ENCODE measurements around the gene PAK5. TPM values are rescaled to one million over a fixed set of nuclear protein-coding genes. Genes with fewer than 3 reads are reported as not detected.

The PAK5 gene
- total RNA-seq, 4 donors from 2014 or later = 0.05 to 6.6 (median 0.54) TPM; not detected in 1

DNA sequence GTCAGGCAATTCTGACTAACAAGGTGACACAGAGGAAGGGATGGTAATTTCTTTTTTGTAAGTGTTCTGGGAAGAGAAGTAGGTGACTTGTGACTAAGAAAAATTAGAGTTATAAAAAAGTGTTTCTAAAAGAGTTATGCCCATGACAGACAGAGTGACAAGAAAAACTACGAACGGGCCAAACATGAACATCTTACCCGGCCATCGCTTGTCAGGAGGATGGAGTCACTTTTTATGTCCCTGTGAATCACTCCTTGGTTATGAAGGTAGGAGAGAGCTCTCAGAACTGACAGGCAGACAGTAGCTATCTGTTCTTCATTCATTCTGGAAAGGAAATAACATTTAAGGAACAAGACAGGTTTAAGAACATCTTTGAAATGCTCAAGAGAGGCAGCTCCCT is 281.5 kb downstream of the PAK5 start:
- H3K4me1 ChIP-seq = no peaks in the 10 kb centered on the region
- no peak overlapping the region for H3K27ac ChIP-seq
- no peak for TF ChIP-seq POLR2A (IDR thresholded peaks at IDR 0.05)
- TF ChIP-seq, protein P1, sequence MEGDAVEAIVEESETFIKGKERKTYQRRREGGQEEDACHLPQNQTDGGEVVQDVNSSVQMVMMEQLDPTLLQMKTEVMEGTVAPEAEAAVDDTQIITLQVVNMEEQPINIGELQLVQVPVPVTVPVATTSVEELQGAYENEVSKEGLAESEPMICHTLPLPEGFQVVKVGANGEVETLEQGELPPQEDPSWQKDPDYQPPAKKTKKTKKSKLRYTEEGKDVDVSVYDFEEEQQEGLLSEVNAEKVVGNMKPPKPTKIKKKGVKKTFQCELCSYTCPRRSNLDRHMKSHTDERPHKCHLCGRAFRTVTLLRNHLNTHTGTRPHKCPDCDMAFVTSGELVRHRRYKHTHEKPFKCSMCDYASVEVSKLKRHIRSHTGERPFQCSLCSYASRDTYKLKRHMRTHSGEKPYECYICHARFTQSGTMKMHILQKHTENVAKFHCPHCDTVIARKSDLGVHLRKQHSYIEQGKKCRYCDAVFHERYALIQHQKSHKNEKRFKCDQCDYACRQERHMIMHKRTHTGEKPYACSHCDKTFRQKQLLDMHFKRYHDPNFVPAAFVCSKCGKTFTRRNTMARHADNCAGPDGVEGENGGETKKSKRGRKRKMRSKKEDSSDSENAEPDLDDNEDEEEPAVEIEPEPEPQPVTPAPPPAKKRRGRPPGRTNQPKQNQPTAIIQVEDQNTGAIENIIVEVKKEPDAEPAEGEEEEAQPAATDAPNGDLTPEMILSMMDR (IDR thresholded peaks at IDR 0.05) = no peak
- no peak for TF ChIP-seq POLR2AphosphoS5 (IDR thresholded peaks at IDR 0.05)
- no peak for TF ChIP-seq EP300 (IDR thresholded peaks at IDR 0.05)
- WGBS, 2 donors (ENCODE audit: low coverage in 1 of 2) = 82 to 83% methylated on average over 2 to 4 of the region's 4 CpGs
- peaks cover 0 to 10% (median 2%) of the 10 kb centered on the region in 3 donors for H3K9me3 ChIP-seq
- no peaks in the 10 kb centered on the region for H3K36me3 ChIP-seq
- H3K4me3 ChIP-seq = no peak overlapping the region
- ATAC-seq = no peak
- peaks cover 8% of the 10 kb centered on the region for H3K27me3 ChIP-seq

DNA sequence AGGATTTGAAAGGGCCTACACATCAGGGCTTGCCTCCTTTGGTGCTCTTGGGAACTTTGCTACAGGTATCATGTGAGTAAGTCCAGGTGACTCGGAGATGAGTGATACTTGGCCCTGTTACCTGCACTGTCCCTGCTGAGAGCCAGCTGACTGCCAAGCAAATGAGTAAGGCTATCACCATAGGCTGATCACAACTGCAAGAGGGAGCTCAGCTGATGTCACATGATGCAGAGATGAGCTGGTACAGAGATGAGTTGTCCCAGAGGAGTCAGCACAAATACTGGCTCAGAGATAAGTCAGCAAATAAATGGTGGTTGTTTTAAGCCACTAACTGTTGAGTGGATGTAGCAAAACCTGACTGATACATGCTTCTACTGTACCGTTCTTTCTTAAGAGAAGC is 283.1 kb downstream of the PAK5 start:
- WGBS, 2 donors (ENCODE audit: low coverage in 1 of 2) = 89 to 96% methylated on average over 1 of the region's 2 CpGs
- Histone ChIP-seq H3K4me3 (no peak overlapping the region), H3K4me1 (no peaks in the 10 kb centered on the region), H3K9me3 (peaks cover 0 to 10% (median 0%) of the 10 kb centered on the region in 3 donors), H3K27me3 (peaks cover 8% of the 10 kb centered on the region), H3K27ac (no peak overlapping the region), H3K36me3 (no peaks in the 10 kb centered on the region)
- no peak for ATAC-seq
- no peak for TF ChIP-seq POLR2A (IDR thresholded peaks at IDR 0.05)
- TF ChIP-seq, protein P1 (IDR thresholded peaks at IDR 0.05) = no peak
- TF ChIP-seq EP300 (IDR thresholded peaks at IDR 0.05) = no peak
- TF ChIP-seq POLR2AphosphoS5 (IDR thresholded peaks at IDR 0.05) = no peak

DNA sequence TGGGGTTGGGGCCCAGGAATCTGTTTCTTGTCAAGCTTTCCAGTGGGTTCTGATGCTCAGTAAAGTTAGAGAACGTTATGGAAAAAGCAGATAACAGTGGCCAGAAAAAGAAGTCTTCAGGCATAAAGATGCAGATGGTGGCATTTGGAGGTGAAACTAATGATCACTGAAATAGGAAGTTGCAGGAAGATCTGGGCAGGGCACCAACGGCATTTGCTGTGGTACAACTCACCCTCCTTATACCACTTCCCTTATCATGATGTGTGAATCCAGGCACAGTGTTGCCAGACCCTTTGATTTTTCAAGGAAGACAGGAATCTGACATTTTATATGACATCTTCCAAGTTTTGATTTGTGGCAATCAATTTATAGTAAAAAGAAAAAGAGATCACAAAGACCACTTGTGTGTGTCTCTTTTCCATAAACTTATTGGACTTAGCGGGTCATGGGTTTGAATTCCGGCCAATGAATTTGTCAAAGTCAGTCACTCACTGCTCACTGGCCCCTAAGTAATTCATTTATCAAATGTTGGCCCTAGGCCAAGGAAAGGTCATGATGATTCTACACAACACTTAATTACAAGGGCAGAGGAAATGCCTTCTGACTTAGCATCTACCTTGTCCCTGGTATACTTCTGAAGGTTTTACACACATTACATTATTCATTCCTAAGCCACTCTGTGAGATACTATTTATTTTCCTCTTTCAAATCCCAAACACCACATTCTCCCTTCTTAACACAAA is 286.9 kb downstream of the PAK5 start:
- 48 to 79% methylated on average over 3 to 4 of the region's 4 CpGs for WGBS, 2 donors (ENCODE audit: low coverage in 1 of 2)
- no peak overlapping the region for H3K4me3 ChIP-seq
- ATAC-seq = no peak

DNA sequence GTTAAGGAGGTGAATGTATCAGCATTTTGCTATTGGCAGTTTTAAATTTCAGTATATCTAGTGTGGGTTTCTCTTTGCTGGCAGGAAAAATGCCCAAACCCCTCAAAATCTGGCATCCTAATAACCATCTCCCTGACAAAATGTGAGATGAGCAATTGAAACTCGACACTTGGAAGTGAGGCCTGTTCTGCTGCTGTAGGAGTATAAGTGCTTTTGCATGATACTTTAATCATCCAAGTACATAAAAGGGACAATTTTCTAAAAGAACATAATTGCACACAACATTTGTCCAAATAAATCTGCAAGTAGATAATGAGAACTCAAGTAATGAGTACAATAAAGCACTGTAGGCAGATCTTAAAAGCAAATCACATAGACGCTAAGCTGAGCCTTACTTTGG is 288.0 kb downstream of the PAK5 start:
- H3K9me3 ChIP-seq = peaks cover 0 to 10% (median 0%) of the 10 kb centered on the region in 3 donors
- no peaks in the 10 kb centered on the region for H3K36me3 ChIP-seq
- 86 to 94% methylated on average over 1 to 2 of the region's 2 CpGs for WGBS, 2 donors (ENCODE audit: low coverage in 1 of 2)
- no peak overlapping the region for H3K27ac ChIP-seq
- no peak overlapping the region for H3K4me3 ChIP-seq
- TF ChIP-seq, protein P1 (IDR thresholded peaks at IDR 0.05) = no peak
- no peak for TF ChIP-seq POLR2A (IDR thresholded peaks at IDR 0.05)
- no peak for TF ChIP-seq POLR2AphosphoS5 (IDR thresholded peaks at IDR 0.05)
- no peak for TF ChIP-seq EP300 (IDR thresholded peaks at IDR 0.05)
- no peaks in the 10 kb centered on the region for H3K4me1 ChIP-seq
- no peaks in the 10 kb centered on the region for H3K27me3 ChIP-seq
- no peak for ATAC-seq

More for the DNA sequence above, 286.9 kb downstream of the PAK5 start:
- Histone ChIP-seq H3K27ac (no peak overlapping the region), H3K27me3 (no peaks in the 10 kb centered on the region), H3K4me1 (no peaks in the 10 kb centered on the region), H3K36me3 (no peaks in the 10 kb centered on the region), H3K9me3 (peaks cover 0 to 10% (median 0%) of the 10 kb centered on the region in 3 donors)
- TF ChIP-seq POLR2A (IDR thresholded peaks at IDR 0.05) = no peak

GRCh38 chr20:9550283-9550682 is 288.6 kb downstream of the PAK5 start:
- WGBS, 2 donors (ENCODE audit: low coverage in 1 of 2) = 64 to 100% methylated on average over 1 of the region's 1 CpG
- Histone ChIP-seq H3K4me1 (no peaks in the 10 kb centered on the region), H3K4me3 (no peak overlapping the region), H3K27ac (no peak overlapping the region), H3K9me3 (peaks cover 0 to 10% (median 0%) of the 10 kb centered on the region in 3 donors), H3K27me3 (no peaks in the 10 kb centered on the region), H3K36me3 (no peaks in the 10 kb centered on the region)
- ATAC-seq = no peak
- TF ChIP-seq, protein P1 (IDR thresholded peaks at IDR 0.05) = no peak
- no peak for TF ChIP-seq POLR2AphosphoS5 (IDR thresholded peaks at IDR 0.05)
- TF ChIP-seq POLR2A (IDR thresholded peaks at IDR 0.05) = no peak
- no peak for TF ChIP-seq EP300 (IDR thresholded peaks at IDR 0.05)
